SH-SY5Y (cell line): Measurements from ENCODE around the gene KCNB1.

Experiments
- GATA2 ChIP-seq: IDR thresholded peaks from 2 replicates; pipeline ENCODE4 v1.6.1; 2011; ENCODE audit warnings: mild to moderate bottlenecking, low read depth, low read length
- GATA3 ChIP-seq: IDR thresholded peaks from 2 replicates; pipeline ENCODE4 v1.6.1; 2011; ENCODE audit warnings: low read depth, mild to moderate bottlenecking, low read length, moderate library complexity

GRCh38 chr20:49513009-49513408 is 30.5 kb upstream of the KCNB1 start:
- no peak for TF ChIP-seq GATA2
- no peak for TF ChIP-seq GATA3
